B cell (primary cell): ENCODE measurements around the gene COMMD7. TPM values are rescaled to one million over a fixed set of nuclear protein-coding genes. Genes with fewer than 3 reads are reported as not detected.

Experiments
- ATAC-seq: fragments of 200-7000 bp; cut with Tn5 transposase; one replicate; pipeline ENCODE4 v1.10.0; 2021; ENCODE audit warnings: low read depth, mild to moderate bottlenecking, moderate number of reproducible peaks, moderate library complexity
- CTCF ChIA-PET: fragments of 350-600 bp; sonication (Branson Sonifier 250); formaldehyde crosslinking; loops from one replicate; lab custom pipeline; 2021; ENCODE audit warnings: antibody characterized with exemption, inconsistent platforms; lab: Charles Lee
- POLR2A ChIA-PET: fragments of 350-600 bp; sonication (Branson Sonifier 250); formaldehyde crosslinking; loops from one replicate; lab custom pipeline; 2021; ENCODE audit warnings: antibody characterized with exemption; lab: Charles Lee
- DNase-seq: peaks from one replicate; pipeline ENCODE4 v3.0.0; 2013
- H2AFZ ChIP-seq: 2 replicates; pipeline ENCODE4 v1.6.1; 2012; ENCODE audit warnings: mild to moderate bottlenecking, low read depth, low read length; ENCODE audit not compliant: insufficient read depth, poor library complexity, severe bottlenecking
- H3K27ac ChIP-seq, 2 donors: 1 replicate in 1 of 2; 2 replicates in 1 of 2; pipeline ENCODE4 v1.5.1; 2012 to 2013; ENCODE audit warnings: low read length in 2 of 2, mild to moderate bottlenecking in 2 of 2, moderate library complexity in 1 of 2
- H3K27me3 ChIP-seq, 4 experiments: fragments of 200-600 bp in 1 of 4; sonication (generic) in 1 of 4; replicated peaks in 1 of 4; 1 replicate in 2 of 4; 2 replicates in 2 of 4; pipeline versions ENCODE4 v1.6.1 to v1.7.0; 2013 to 2016; ENCODE audit warnings: low read length in 3 of 4, mild to moderate bottlenecking in 2 of 4, mixed read lengths in 1 of 4, moderate library complexity in 1 of 4; ENCODE audit not compliant: insufficient read depth in 4 of 4, control insufficient read depth in 3 of 4; ENCODE audit errors: control extremely low read depth in 1 of 4
- H3K36me3 ChIP-seq, 2 experiments: replicated peaks in 1 of 2; 1 replicate in 1 of 2; 2 replicates in 1 of 2; pipeline versions ENCODE4 v1.6.1 to v1.7.1; 2013; ENCODE audit warnings: low read length in 1 of 2; ENCODE audit not compliant: insufficient read depth in 2 of 2, control insufficient read depth in 1 of 2; ENCODE audit errors: control extremely low read depth in 1 of 2, extremely low read depth in 1 of 2
- H3K4me1 ChIP-seq, 2 donors: fragments of 200-600 bp in 1 of 2; sonication (generic) in 1 of 2; 1 replicate in 1 of 2; 2 replicates in 1 of 2; pipeline versions ENCODE4 v1.5.1 to v1.6.1; 2013 to 2017; ENCODE audit warnings: low read length in 2 of 2; ENCODE audit not compliant: control insufficient read depth in 2 of 2, insufficient read depth in 2 of 2
- H3K4me2 ChIP-seq: replicated peaks from 2 replicates; pipeline ENCODE3; 2012; ENCODE audit warnings: mild to moderate bottlenecking, low read depth, low read length; ENCODE audit not compliant: poor library complexity, severe bottlenecking
- H3K4me3 ChIP-seq, 5 experiments: fragments of 200-600 bp in 1 of 5; sonication (generic) in 1 of 5; 1 replicate in 3 of 5; 2 replicates in 2 of 5; pipeline versions ENCODE4 v1.5.1 to v1.7.0; 2011 to 2016; ENCODE audit warnings: low read length in 4 of 5, mild to moderate bottlenecking in 4 of 5, low read depth in 2 of 5, control low read depth in 1 of 5, moderate library complexity in 1 of 5; ENCODE audit not compliant: insufficient read depth in 1 of 5; ENCODE audit errors: control extremely low read depth in 1 of 5, extremely low read depth in 1 of 5
- H3K79me2 ChIP-seq: fragments of 200-600 bp; sonication (generic); one replicate; pipeline ENCODE4 v1.6.0; 2016; ENCODE audit warnings: low read length; ENCODE audit not compliant: control insufficient read depth, insufficient read depth
- H3K9ac ChIP-seq: fragments of 200-600 bp; sonication (generic); 2 replicates; pipeline ENCODE4 v1.6.1; 2017; ENCODE audit warnings: mild to moderate bottlenecking, low read length, moderate library complexity
- H3K9me3 ChIP-seq, 3 donors: one replicate each; pipeline versions ENCODE4 v1.6.1 to v1.7.1; 2013; ENCODE audit warnings: low read length in 2 of 3; ENCODE audit not compliant: control insufficient read depth in 2 of 3, insufficient read depth in 1 of 3; ENCODE audit errors: control extremely low read depth in 1 of 3
- H4K20me1 ChIP-seq: 2 replicates; pipeline ENCODE4 v1.6.0; 2012; ENCODE audit warnings: mild to moderate bottlenecking, low read length; ENCODE audit not compliant: insufficient read depth, control insufficient read depth, poor library complexity, severe bottlenecking
- H3K27ac Mint-ChIP-seq: one replicate; pipeline ENCODE4 v1.8.0; 2021; ENCODE audit warnings: mixed read lengths
- H3K27me3 Mint-ChIP-seq: one replicate; pipeline ENCODE4 v1.8.0; 2021; ENCODE audit warnings: mixed read lengths
- H3K4me1 Mint-ChIP-seq: one replicate; pipeline ENCODE4 v1.8.0; 2021; ENCODE audit warnings: mixed read lengths
- H3K4me3 Mint-ChIP-seq: one replicate; pipeline ENCODE4 v1.8.0; 2021; ENCODE audit warnings: mixed read lengths
- H3K9me3 Mint-ChIP-seq: one replicate; pipeline ENCODE4 v1.8.0; 2022; ENCODE audit warnings: mixed read lengths; ENCODE audit not compliant: insufficient read depth
- EZH2 ChIP-seq: IDR thresholded peaks from 2 replicates; pipeline ENCODE4 v1.6.1; 2012; ENCODE audit warnings: borderline replicate concordance, low read depth, mild to moderate bottlenecking, moderate library complexity, low read length; ENCODE audit not compliant: insufficient read depth, poor library complexity, severe bottlenecking
- WGBS: methylation state at CpG from one replicate; pipeline ENCODE4 v1.1.5; 2013; ENCODE audit warnings: missing lambda C conversion rate; ENCODE audit not compliant: insufficient coverage; 5-methylcytosine and 5-hydroxymethylcytosine counted together
- intact Hi-C: fragments of 100-400 bp; cut with micrococcal nuclease; formaldehyde crosslinking; loops from one replicate; pipeline ENCODE4 v1.10.0; 2022
- polyA plus RNA-seq: library from polyadenylated mRNA; depleted of rRNA; stranded (reverse); fragments of >200 nt; gene quantifications from 2 replicates; pipeline ENCODE4 v1.2.3, GENCODE V29; 2012
- total RNA-seq, 2 donors: library from RNA; stranded (reverse); fragments of 120-200 nt in 1 of 2; gene quantifications; 1 replicate in 1 of 2; 2 replicates in 1 of 2; pipeline versions ENCODE4 v1.2.3 to v1.2.4, GENCODE V29; 2013 to 2022
- TF ChIP-seq, protein P1 (sequence below): fragments of 200-600 bp; IDR thresholded peaks from one replicate; pipeline ENCODE4 v1.8.0; 2022; ENCODE audit warnings: antibody characterized with exemption, mild to moderate bottlenecking

The COMMD7 gene
- total and polyA plus RNA-seq, 2 donors (not counting 1 experiment from before 2014, with no cell fraction given): 24.5 to 34.9 TPM

DNA sequence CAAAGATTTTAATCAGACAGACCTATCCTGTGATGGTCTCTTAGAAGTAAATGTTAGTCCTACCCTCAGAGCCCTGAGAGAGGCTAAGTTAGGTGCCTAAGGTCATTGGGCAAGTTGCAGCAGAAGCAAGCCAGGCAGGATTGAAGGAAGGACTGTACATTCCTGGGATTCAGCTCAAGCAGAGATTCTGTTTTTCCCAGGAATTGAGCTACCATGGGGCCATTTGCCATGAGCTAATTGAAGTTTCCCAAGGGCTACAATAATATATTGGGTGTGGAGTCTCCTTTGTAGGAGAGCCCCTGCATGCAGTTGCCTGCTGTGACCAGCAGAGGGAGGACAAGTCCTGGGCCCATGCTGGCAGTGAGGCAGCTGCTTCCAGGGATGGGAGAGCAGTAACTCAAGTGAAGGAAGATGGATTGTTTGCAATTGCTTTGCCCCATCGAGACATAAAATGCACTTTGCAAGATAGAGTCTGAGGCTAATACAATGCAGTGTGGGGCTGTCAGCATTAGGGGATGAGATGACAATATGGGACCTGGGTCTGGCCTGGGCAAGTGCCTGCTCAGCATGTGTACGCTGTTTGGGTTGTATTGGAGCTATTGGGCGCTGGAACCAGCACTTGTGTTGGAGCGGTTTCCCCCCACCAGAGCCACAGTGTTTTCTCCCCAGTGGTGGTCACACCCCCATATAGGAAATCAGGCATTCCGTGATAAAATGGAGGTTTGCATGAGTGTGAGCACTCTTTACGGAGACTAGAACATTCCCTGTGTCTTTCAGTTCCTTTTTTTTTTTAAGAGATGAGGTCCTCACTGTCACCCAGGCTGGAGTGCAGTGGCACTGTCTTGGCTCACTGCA is 46.9 kb upstream of the COMMD7 start:
- Histone ChIP-seq H3K9me3 (no peaks in the 10 kb centered on the region), H3K27me3 (no peaks in the 10 kb centered on the region), H3K36me3 (no peaks in the 10 kb centered on the region), H3K4me2 (no peak overlapping the region), H2AFZ (no peak overlapping the region), H3K79me2 (no peaks in the 10 kb centered on the region), H3K27ac (no peak overlapping the region), H3K4me1 (peaks cover 27 to 33% of the 10 kb centered on the region in 2 donors), H3K4me3 (no peak overlapping the region), H3K9ac (no peak overlapping the region), H4K20me1 (no peaks in the 10 kb centered on the region)
- DNase-seq: peak; percentile 75
- Mint-ChIP-seq H3K27me3 (no peaks in the 10 kb centered on the region), H3K4me3 (no peak overlapping the region), H3K4me1 (peaks cover 35% of the 10 kb centered on the region), H3K27ac (no peak overlapping the region), H3K9me3 (no peaks in the 10 kb centered on the region)
- POLR2A ChIA-PET: interaction anchor here (0.5 to 0.6 kb wide), 2 partner anchors 14 to 29 kb away, joined by 3 to 4 read pairs; partner anchors contain the start of gene MAPRE1
- CTCF ChIA-PET: interaction anchor here (0.6 to 3.1 kb wide), 20 partner anchors 9 to 1210 kb away, joined by 3 to 36 read pairs (median 3); no protein-coding TSS in a partner anchor
- no peak for TF ChIP-seq EZH2
- TF ChIP-seq, protein P1, sequence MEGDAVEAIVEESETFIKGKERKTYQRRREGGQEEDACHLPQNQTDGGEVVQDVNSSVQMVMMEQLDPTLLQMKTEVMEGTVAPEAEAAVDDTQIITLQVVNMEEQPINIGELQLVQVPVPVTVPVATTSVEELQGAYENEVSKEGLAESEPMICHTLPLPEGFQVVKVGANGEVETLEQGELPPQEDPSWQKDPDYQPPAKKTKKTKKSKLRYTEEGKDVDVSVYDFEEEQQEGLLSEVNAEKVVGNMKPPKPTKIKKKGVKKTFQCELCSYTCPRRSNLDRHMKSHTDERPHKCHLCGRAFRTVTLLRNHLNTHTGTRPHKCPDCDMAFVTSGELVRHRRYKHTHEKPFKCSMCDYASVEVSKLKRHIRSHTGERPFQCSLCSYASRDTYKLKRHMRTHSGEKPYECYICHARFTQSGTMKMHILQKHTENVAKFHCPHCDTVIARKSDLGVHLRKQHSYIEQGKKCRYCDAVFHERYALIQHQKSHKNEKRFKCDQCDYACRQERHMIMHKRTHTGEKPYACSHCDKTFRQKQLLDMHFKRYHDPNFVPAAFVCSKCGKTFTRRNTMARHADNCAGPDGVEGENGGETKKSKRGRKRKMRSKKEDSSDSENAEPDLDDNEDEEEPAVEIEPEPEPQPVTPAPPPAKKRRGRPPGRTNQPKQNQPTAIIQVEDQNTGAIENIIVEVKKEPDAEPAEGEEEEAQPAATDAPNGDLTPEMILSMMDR: peak; percentile 99
- 53% methylated on average over 2 of the region's 6 CpGs for WGBS
- ATAC-seq: peak; percentile 70
- intact Hi-C loops: loop anchor here (1.0 to 10.0 kb wide), 2 partner anchors 425 to 509 kb away; partner anchors contain the start of gene BPIFA3

DNA sequence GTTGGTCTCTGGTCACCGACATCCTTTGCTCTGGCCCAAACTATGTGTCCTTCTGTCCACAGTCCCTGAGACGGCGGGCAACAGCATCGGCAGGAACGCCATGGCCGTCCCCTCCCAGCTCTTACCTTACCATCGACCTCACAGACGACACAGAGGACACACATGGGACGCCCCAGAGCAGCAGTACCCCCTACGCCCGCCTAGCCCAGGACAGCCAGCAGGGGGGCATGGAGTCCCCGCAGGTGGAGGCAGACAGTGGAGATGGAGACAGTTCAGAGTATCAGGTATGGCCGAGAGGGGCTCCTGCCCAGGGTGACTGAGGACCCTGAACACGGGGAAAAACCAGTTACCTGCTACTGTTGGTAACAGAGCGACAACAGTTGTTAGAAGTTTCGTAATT is 43.9 kb upstream of the COMMD7 start:
- ATAC-seq: no peak
- Histone ChIP-seq H3K4me3 (no peak overlapping the region), H3K79me2 (no peaks in the 10 kb centered on the region), H3K4me1 (peaks cover 7 to 11% of the 10 kb centered on the region in 2 donors), H4K20me1 (no peaks in the 10 kb centered on the region), H3K9me3 (no peaks in the 10 kb centered on the region), H2AFZ (no peak overlapping the region), H3K36me3 (no peaks in the 10 kb centered on the region), H3K9ac (no peak overlapping the region), H3K4me2 (no peak overlapping the region), H3K27ac (no peak overlapping the region), H3K27me3 (no peaks in the 10 kb centered on the region)
- 91% methylated on average over 8 of the region's 16 CpGs for WGBS
- Mint-ChIP-seq H3K9me3 (no peaks in the 10 kb centered on the region), H3K4me1 (peaks cover 16% of the 10 kb centered on the region), H3K4me3 (no peak overlapping the region), H3K27ac (no peak overlapping the region), H3K27me3 (no peaks in the 10 kb centered on the region)
- DNase-seq: no peak
- TF ChIP-seq, protein P1: no peak
- no peak for TF ChIP-seq EZH2
- ChIA-PET POLR2A (no interaction called here), CTCF (interaction anchor here (1.9 kb wide), 1 partner anchor 114 kb away, joined by 6 read pairs; the partner anchor contains the start of gene C20orf203)
- intact Hi-C loops: no loop called here
